Naive thymus-derived CD4-positive, alpha-beta T cell (primary cell): ENCODE results near the gene ENOX2. TPM values are rescaled to one million over a fixed set of nuclear protein-coding genes. Genes with fewer than 3 reads are reported as not detected.
"Not testable (repeated sequence)": the region's sequence is repeated elsewhere in the genome, so short reads cannot be mapped to it uniquely, and the experiment has no call there.

Experiments
- ATAC-seq: fragments of 150-1000 bp; cut with Tn5 transposase; 2 replicates; pipeline ENCODE4 v1.10.0; 2021; ENCODE audit warnings: mild to moderate bottlenecking, moderate library complexity
- CTCF ChIA-PET: fragments of 350-600 bp; sonication (Branson Sonifier 250); formaldehyde crosslinking; loops from one replicate; lab custom pipeline; 2021; ENCODE audit warnings: antibody characterized with exemption; lab: Charles Lee
- POLR2A ChIA-PET: fragments of 350-600 bp; sonication (Branson Sonifier 250); formaldehyde crosslinking; loops from one replicate; lab custom pipeline; 2021; ENCODE audit warnings: antibody characterized with exemption, inconsistent platforms; lab: Charles Lee
- DNase-seq, 9 donors: peaks; one replicate each; pipeline versions ENCODE4 v3.0.0 to v3.0.0-alpha.2; 2020 to 2022; ENCODE audit warnings: mixed read lengths in 1 of 9
- H3K27ac ChIP-seq: one replicate; pipeline ENCODE4 v1.7.0; 2013; ENCODE audit warnings: mild to moderate bottlenecking, low read depth, low read length, moderate library complexity
- H3K27me3 ChIP-seq, 2 donors: one replicate each; pipeline ENCODE4 v1.7.0; 2013; ENCODE audit warnings: low read length in 2 of 2, mild to moderate bottlenecking in 2 of 2, moderate library complexity in 2 of 2; ENCODE audit not compliant: control insufficient read depth in 2 of 2, insufficient read depth in 2 of 2
- H3K36me3 ChIP-seq, 3 experiments: 1 replicate in 2 of 3; 2 replicates in 1 of 3; pipeline ENCODE4 v1.7.0; 2013; ENCODE audit warnings: low read length in 3 of 3, mild to moderate bottlenecking in 3 of 3, moderate library complexity in 1 of 3; ENCODE audit not compliant: insufficient read depth in 3 of 3, control insufficient read depth in 2 of 3
- H3K4me1 ChIP-seq, 2 donors: one replicate each; pipeline ENCODE4 v1.7.0; 2013; ENCODE audit warnings: low read length in 2 of 2, mild to moderate bottlenecking in 2 of 2, moderate library complexity in 1 of 2; ENCODE audit not compliant: control insufficient read depth in 2 of 2, insufficient read depth in 2 of 2
- H3K4me3 ChIP-seq: 2 replicates; pipeline ENCODE4 v1.7.0; 2013; ENCODE audit warnings: mild to moderate bottlenecking, low read length
- H3K9me3 ChIP-seq, 3 experiments: 1 replicate in 2 of 3; 2 replicates in 1 of 3; pipeline ENCODE4 v1.7.0; 2013; ENCODE audit warnings: low read length in 3 of 3; ENCODE audit not compliant: control insufficient read depth in 2 of 3
- H3K27ac Mint-ChIP-seq, 9 donors: one replicate each; pipeline ENCODE4 v1.8.0; 2020 to 2022; ENCODE audit warnings: mixed read lengths in 9 of 9, mild to moderate bottlenecking in 8 of 9, moderate library complexity in 5 of 9, inconsistent platforms in 2 of 9
- H3K27me3 Mint-ChIP-seq, 5 donors: one replicate each; pipeline ENCODE4 v1.8.0; 2021 to 2022; ENCODE audit warnings: mixed read lengths in 5 of 5, mild to moderate bottlenecking in 1 of 5
- H3K36me3 Mint-ChIP-seq, 5 donors: one replicate each; pipeline ENCODE4 v1.8.0; 2020 to 2022; ENCODE audit warnings: mixed read lengths in 5 of 5, mild to moderate bottlenecking in 3 of 5, inconsistent platforms in 1 of 5
- H3K4me1 Mint-ChIP-seq, 7 donors: one replicate each; pipeline ENCODE4 v1.8.0; 2020 to 2022; ENCODE audit warnings: mixed read lengths in 7 of 7, mild to moderate bottlenecking in 3 of 7, inconsistent platforms in 1 of 7
- H3K4me3 Mint-ChIP-seq, 10 donors: one replicate each; pipeline ENCODE4 v1.8.0; 2020 to 2022; ENCODE audit warnings: mild to moderate bottlenecking in 10 of 10, mixed read lengths in 10 of 10, moderate library complexity in 6 of 10, inconsistent platforms in 2 of 10
- H3K9me3 Mint-ChIP-seq, 11 donors: one replicate each; pipeline ENCODE4 v1.8.0; 2020 to 2022; ENCODE audit warnings: mixed read lengths in 11 of 11, mild to moderate bottlenecking in 4 of 11, inconsistent platforms in 1 of 11, moderate library complexity in 1 of 11
- intact Hi-C, 2 donors: fragments of 100-400 bp; cut with micrococcal nuclease; formaldehyde crosslinking; loops; one replicate each; pipeline ENCODE4 v1.15.1; 2023
- polyA plus RNA-seq, 2 donors: library from polyadenylated mRNA; unstranded; fragments of 300-500 nt; fragmentation: Illumina TruSeq; gene quantifications; one replicate each; pipeline ENCODE4 v1.2.3, GENCODE V29; 2021
- total RNA-seq, 6 experiments: library from RNA in 5 of 6; stranded (reverse) in 5 of 6; gene quantifications; 1 replicate in 5 of 6; 2 replicates in 1 of 6; pipeline ENCODE4 v1.2.3 and lab custom pipeline; 2021 to 2026

ENOX2 gene
- total and polyA plus RNA-seq, 7 experiments from 2014 or later = 10.3 to 24.0 (median 13.0) TPM

- Histone ChIP-seq H3K27ac (no peak overlapping the region), H3K4me1 (no peaks in the 10 kb centered on the region), H3K27me3 (no peaks in the 10 kb centered on the region), H3K36me3 (no peaks in the 10 kb centered on the region), H3K4me3 (no peak overlapping the region), H3K9me3 (no peaks in the 10 kb centered on the region)
- no peak overlapping the region for H3K27ac Mint-ChIP-seq
- ChIA-PET POLR2A (no interaction called here), CTCF (no interaction called here)
- DNase-seq = no peak
- H3K4me1 Mint-ChIP-seq = no peaks in the 10 kb centered on the region
- H3K9me3 Mint-ChIP-seq = no peaks in the 10 kb centered on the region
- no peaks in the 10 kb centered on the region for H3K36me3 Mint-ChIP-seq
- intact Hi-C loops = no loop called here
- no peak overlapping the region for H3K4me3 Mint-ChIP-seq
- ATAC-seq = no peak
- H3K27me3 Mint-ChIP-seq = no peaks in the 10 kb centered on the region
These were observed 103.6 kb downstream of the ENOX2 start for GRCh38 chrX:130799393-130799792.

- Mint-ChIP-seq H3K36me3 (peaks cover 0 to 4% (median 0%) of the 10 kb centered on the region in 5 donors), H3K4me3 (no peak overlapping the region), H3K4me1 (no peaks in the 10 kb centered on the region), H3K27ac (no peak overlapping the region), H3K27me3 (no peaks in the 10 kb centered on the region), H3K9me3 (peaks cover 0 to 5% (median 0%) of the 10 kb centered on the region in 11 donors)
- intact Hi-C loops = no loop called here
- no peak for DNase-seq
- H3K27me3 ChIP-seq = no peaks in the 10 kb centered on the region
- no peak for ATAC-seq
- H3K36me3 ChIP-seq = no peaks in the 10 kb centered on the region
- H3K4me3 ChIP-seq = no peak overlapping the region
- CTCF ChIA-PET = no interaction called here
- H3K9me3 ChIP-seq = no peaks in the 10 kb centered on the region
- POLR2A ChIA-PET = no interaction called here
- no peaks in the 10 kb centered on the region for H3K4me1 ChIP-seq
- H3K27ac ChIP-seq = no peak overlapping the region
These were observed 109.0 kb downstream of the ENOX2 start for GRCh38 chrX:130793975-130794374.

- POLR2A ChIA-PET, ATAC-seq, H3K36me3 Mint-ChIP-seq, H3K36me3 ChIP-seq, H3K4me3 Mint-ChIP-seq, H3K27ac Mint-ChIP-seq, H3K4me1 ChIP-seq, H3K9me3 ChIP-seq, H3K9me3 Mint-ChIP-seq, H3K4me3 ChIP-seq, H3K4me1 Mint-ChIP-seq, DNase-seq, intact Hi-C loops, CTCF ChIA-PET, H3K27me3 ChIP-seq, H3K27ac ChIP-seq, H3K27me3 Mint-ChIP-seq: not testable (repeated sequence)
These were observed 111.1 kb downstream of the ENOX2 start for GRCh38 chrX:130791870-130792269.

- no peaks in the 10 kb centered on the region for H3K27me3 ChIP-seq
- DNase-seq (no peak), ATAC-seq (no peak)
- H3K4me1 ChIP-seq = no peaks in the 10 kb centered on the region
- Mint-ChIP-seq H3K27me3 (no peaks in the 10 kb centered on the region), H3K9me3 (peaks cover 0 to 5% (median 0%) of the 10 kb centered on the region in 11 donors), H3K4me3 (no peak overlapping the region), H3K36me3 (peaks cover 0 to 4% (median 0%) of the 10 kb centered on the region in 5 donors), H3K27ac (no peak overlapping the region), H3K4me1 (no peaks in the 10 kb centered on the region)
- no peaks in the 10 kb centered on the region for H3K9me3 ChIP-seq
- no peak overlapping the region for H3K27ac ChIP-seq
- no peak overlapping the region for H3K4me3 ChIP-seq
- intact Hi-C loops = no loop called here
- no peaks in the 10 kb centered on the region for H3K36me3 ChIP-seq
- CTCF ChIA-PET = no interaction called here
- POLR2A ChIA-PET = no interaction called here
These were observed 113.2 kb downstream of the ENOX2 start for GRCh38 chrX:130789793-130790192.

GRCh38 chrX:130788786-130789581, 114.0 kb downstream of the ENOX2 start:
- H3K4me1 ChIP-seq = no peaks in the 10 kb centered on the region
- ATAC-seq = no peak
- CTCF ChIA-PET = no interaction called here
- Mint-ChIP-seq H3K9me3 (peaks cover 0 to 5% (median 0%) of the 10 kb centered on the region in 11 donors), H3K4me1 (no peaks in the 10 kb centered on the region), H3K36me3 (peaks cover 0 to 4% (median 0%) of the 10 kb centered on the region in 5 donors), H3K4me3 (no peak overlapping the region), H3K27me3 (no peaks in the 10 kb centered on the region), H3K27ac (no peak overlapping the region)
- no peak overlapping the region for H3K4me3 ChIP-seq
- intact Hi-C loops = no loop called here
- no peaks in the 10 kb centered on the region for H3K36me3 ChIP-seq
- H3K27ac ChIP-seq = no peak overlapping the region
- no peaks in the 10 kb centered on the region for H3K9me3 ChIP-seq
- H3K27me3 ChIP-seq = no peaks in the 10 kb centered on the region
- no peak for DNase-seq
- POLR2A ChIA-PET = no interaction called here

- H3K27ac Mint-ChIP-seq = no peak overlapping the region
- no peaks in the 10 kb centered on the region for H3K4me1 ChIP-seq
- no peaks in the 10 kb centered on the region for H3K36me3 ChIP-seq
- POLR2A ChIA-PET = no interaction called here
- H3K27ac ChIP-seq = no peak overlapping the region
- ATAC-seq = no peak
- no peak for DNase-seq
- H3K36me3 Mint-ChIP-seq = peaks cover 0 to 16% (median 0%) of the 10 kb centered on the region in 5 donors
- H3K9me3 ChIP-seq = no peaks in the 10 kb centered on the region
- H3K4me1 Mint-ChIP-seq = peaks cover 0 to 4% (median 0%) of the 10 kb centered on the region in 7 donors
- H3K27me3 Mint-ChIP-seq = no peaks in the 10 kb centered on the region
- peaks cover 0 to 1% (median 0%) of the 10 kb centered on the region in 11 donors for H3K9me3 Mint-ChIP-seq
- no peaks in the 10 kb centered on the region for H3K27me3 ChIP-seq
- CTCF ChIA-PET = no interaction called here
- H3K4me3 ChIP-seq = no peak overlapping the region
- H3K4me3 Mint-ChIP-seq = no peak overlapping the region
- intact Hi-C loops = no loop called here
These were observed 117.0 kb downstream of the ENOX2 start for GRCh38 chrX:130786030-130786429.

- POLR2A ChIA-PET = no interaction called here
- Mint-ChIP-seq H3K4me3 (no peak overlapping the region), H3K9me3 (no peaks in the 10 kb centered on the region), H3K27me3 (no peaks in the 10 kb centered on the region), H3K27ac (no peak overlapping the region), H3K4me1 (peaks cover 0 to 4% (median 0%) of the 10 kb centered on the region in 7 donors), H3K36me3 (peaks cover 5 to 43% (median 8%) of the 10 kb centered on the region in 5 donors)
- Histone ChIP-seq H3K36me3 (no peaks in the 10 kb centered on the region), H3K4me3 (no peak overlapping the region), H3K27ac (no peak overlapping the region), H3K9me3 (no peaks in the 10 kb centered on the region), H3K27me3 (no peaks in the 10 kb centered on the region), H3K4me1 (no peaks in the 10 kb centered on the region)
- intact Hi-C loops = no loop called here
- DNase-seq (no peak), ATAC-seq (no peak)
- CTCF ChIA-PET = no interaction called here
These were observed 124.2 kb downstream of the ENOX2 start for GRCh38 chrX:130778773-130779172.
